DOHH2 (cell line): Measurements from ENCODE around the gene KIAA0408.

Source experiments
- EZH2phosphoT487 ChIP-seq: fragments of 200-600 bp; sonication (generic); IDR thresholded peaks from 2 replicates; pipeline ENCODE4 v1.6.1; 2017; ENCODE audit warnings: borderline replicate concordance, mild to moderate bottlenecking, antibody characterized with exemption, low read length, moderate library complexity, mixed read lengths
- TF ChIP-seq, protein P1 (sequence below): fragments of 200-600 bp; sonication (generic); IDR thresholded peaks from one replicate; pipeline ENCODE4 v1.5.1; 2014; ENCODE audit warnings: antibody characterized with exemption, mild to moderate bottlenecking, low read depth, low read length; ENCODE audit not compliant: poor library complexity, severe bottlenecking

GRCh38 chr6:127497410-127497809 lies 38.2 kb upstream of the KIAA0408 start:
- TF ChIP-seq, protein P1, sequence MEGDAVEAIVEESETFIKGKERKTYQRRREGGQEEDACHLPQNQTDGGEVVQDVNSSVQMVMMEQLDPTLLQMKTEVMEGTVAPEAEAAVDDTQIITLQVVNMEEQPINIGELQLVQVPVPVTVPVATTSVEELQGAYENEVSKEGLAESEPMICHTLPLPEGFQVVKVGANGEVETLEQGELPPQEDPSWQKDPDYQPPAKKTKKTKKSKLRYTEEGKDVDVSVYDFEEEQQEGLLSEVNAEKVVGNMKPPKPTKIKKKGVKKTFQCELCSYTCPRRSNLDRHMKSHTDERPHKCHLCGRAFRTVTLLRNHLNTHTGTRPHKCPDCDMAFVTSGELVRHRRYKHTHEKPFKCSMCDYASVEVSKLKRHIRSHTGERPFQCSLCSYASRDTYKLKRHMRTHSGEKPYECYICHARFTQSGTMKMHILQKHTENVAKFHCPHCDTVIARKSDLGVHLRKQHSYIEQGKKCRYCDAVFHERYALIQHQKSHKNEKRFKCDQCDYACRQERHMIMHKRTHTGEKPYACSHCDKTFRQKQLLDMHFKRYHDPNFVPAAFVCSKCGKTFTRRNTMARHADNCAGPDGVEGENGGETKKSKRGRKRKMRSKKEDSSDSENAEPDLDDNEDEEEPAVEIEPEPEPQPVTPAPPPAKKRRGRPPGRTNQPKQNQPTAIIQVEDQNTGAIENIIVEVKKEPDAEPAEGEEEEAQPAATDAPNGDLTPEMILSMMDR = no peak
- no peak for TF ChIP-seq EZH2phosphoT487
